GM18498 (cell line): ENCODE data around the gene PDHA2.
"Not testable (repeated sequence)": the region's sequence is repeated elsewhere in the genome, so short reads cannot be mapped to it uniquely, and the experiment has no call there.

Source experiments
- ATAC-seq: cut with Tn5 transposase; IDR thresholded peaks from one replicate; pipeline ENCODE4 v1.9.1; 2021; ENCODE audit warnings: mild to moderate bottlenecking, moderate library complexity; ENCODE audit not compliant: unreplicated experiment

PDHA2 gene

GRCh38 chr4:95839891-95840290 lies at the start of gene PDHA2:
Gene PDHA2, plus strand, starts transcription at chr4:95840093. Its CDS starts 58 bp downstream, at chr4:95840151.
- no peak for ATAC-seq

- no peak for ATAC-seq
These were observed 41.9 kb upstream of the PDHA2 start for GRCh38 chr4:95798003-95798402.

- ATAC-seq, result no peak
These were observed 41.2 kb upstream of the PDHA2 start for GRCh38 chr4:95798727-95799126.

GRCh38 chr4:95821867-95822266 lies 18.0 kb upstream of the PDHA2 start:
- ATAC-seq, result no peak

GRCh38 chr4:95825546-95825945 lies 14.3 kb upstream of the PDHA2 start:
- no peak for ATAC-seq

- ATAC-seq, result no peak
These were observed 9.2 kb upstream of the PDHA2 start for GRCh38 chr4:95830651-95831050.

- no peak for ATAC-seq
These were observed 8.7 kb upstream of the PDHA2 start for GRCh38 chr4:95831166-95831565.

GRCh38 chr4:95833711-95834194 lies 6.1 kb upstream of the PDHA2 start:
- ATAC-seq, result no peak

GRCh38 chr4:95835672-95836071 lies 4.2 kb upstream of the PDHA2 start:
- no peak for ATAC-seq

- ATAC-seq, result no peak
These were observed 1.7 kb upstream of the PDHA2 start for GRCh38 chr4:95838192-95838591.

GRCh38 chr4:95847908-95848460 lies 8.1 kb downstream of the PDHA2 start:
- no peak for ATAC-seq

- no peak for ATAC-seq
These were observed 10.3 kb downstream of the PDHA2 start for GRCh38 chr4:95850161-95850560.

GRCh38 chr4:95857761-95858160 lies 17.9 kb downstream of the PDHA2 start:
- ATAC-seq, result no peak

- no peak for ATAC-seq
These were observed 28.0 kb downstream of the PDHA2 start for GRCh38 chr4:95867919-95868318.

- ATAC-seq, result not testable (repeated sequence)
These were observed 29.5 kb downstream of the PDHA2 start for GRCh38 chr4:95869414-95869813.

GRCh38 chr4:95869961-95870500 lies 30.1 kb downstream of the PDHA2 start:
- no peak for ATAC-seq

- no peak for ATAC-seq
These were observed 37.7 kb downstream of the PDHA2 start for GRCh38 chr4:95877636-95878035.

GRCh38 chr4:95887551-95887950 lies 47.7 kb downstream of the PDHA2 start:
- no peak for ATAC-seq

- ATAC-seq, result no peak
These were observed 49.8 kb downstream of the PDHA2 start for GRCh38 chr4:95889662-95890061.
